Gastrocnemius medialis (tissue), 4 donors: ENCODE data around the gene NANOS3.

Experiments
- CTCF ChIP-seq, 5 experiments: fragments of 450-650 bp in 3 of 5; fragments of 200-600 bp in 2 of 5; sonication (generic) in 2 of 5; IDR thresholded peaks in 4 of 5; conservative IDR thresholded peaks in 1 of 5; 1 replicate in 4 of 5; 2 replicates in 1 of 5; pipeline ENCODE4 v1.5.1; 2016 to 2019; ENCODE audit warnings: antibody characterized with exemption in 5 of 5, mild to moderate bottlenecking in 3 of 5, moderate library complexity in 3 of 5
- POLR2A ChIP-seq, 2 donors: fragments of 450-650 bp; IDR thresholded peaks; one replicate each; pipeline ENCODE4 v1.6.1; 2017; ENCODE audit warnings: antibody characterized with exemption in 2 of 2, mild to moderate bottlenecking in 2 of 2, moderate library complexity in 2 of 2

- TF ChIP-seq CTCF (IDR thresholded peaks at IDR 0.05 in 4 of 5, conservative IDR thresholded peaks at IDR 0.05 in 1 of 5) (no peak), POLR2A (IDR thresholded peaks at IDR 0.05) (no peak)
These were observed 52.4 kb downstream of the NANOS3 start for GRCh38 chr19:13929340-13929739.
